Activated T-helper 1 cell treated with anti-CD3 and anti-CD28 coated beads, Interleukin-12 subunit alpha, Interleukin-12 subunit beta, Interleukin-2, Interleukin-4 antibody, amounts not matched to agents 30 ng/mL and 10 ng/mL and 1 ng/mL, durations not matched to agents 14 hours and 24 hours and 36 hours (primary cell): ENCODE data around the gene NAAA. TPM values are rescaled to one million over a fixed set of nuclear protein-coding genes. Genes with fewer than 3 reads are reported as not detected.
"Not testable (repeated sequence)": the region's sequence is repeated elsewhere in the genome, so short reads cannot be mapped to it uniquely, and the experiment has no call there.

Experiments
- DNase-seq: peaks from one replicate; pipeline ENCODE4 v3.0.0; 2021; ENCODE audit warnings: low spot score
- H3K27ac Mint-ChIP-seq: one replicate; pipeline ENCODE4 v1.8.0; 2021; ENCODE audit warnings: mild to moderate bottlenecking, mixed read lengths
- H3K27me3 Mint-ChIP-seq: one replicate; pipeline ENCODE4 v1.8.0; 2022; ENCODE audit warnings: mild to moderate bottlenecking, moderate library complexity, mixed read lengths; ENCODE audit not compliant: insufficient read depth
- H3K36me3 Mint-ChIP-seq: one replicate; pipeline ENCODE4 v1.8.0; 2021; ENCODE audit warnings: low read depth, mixed read lengths
- H3K4me1 Mint-ChIP-seq: one replicate; pipeline ENCODE4 v1.8.0; 2021; ENCODE audit warnings: low read depth, mixed read lengths
- H3K4me3 Mint-ChIP-seq: one replicate; pipeline ENCODE4 v1.8.0; 2021; ENCODE audit warnings: mild to moderate bottlenecking, moderate library complexity, mixed read lengths
- H3K9me3 Mint-ChIP-seq: one replicate; pipeline ENCODE4 v1.8.0; 2021; ENCODE audit warnings: mixed read lengths
- intact Hi-C: fragments of 100-400 bp; cut with micrococcal nuclease; formaldehyde crosslinking; loops from one replicate; pipeline ENCODE4 v1.15.1; 2024
- total RNA-seq: library from RNA; stranded (reverse); gene quantifications from 2 replicates; pipeline ENCODE4 v1.2.3, GENCODE V29; 2022

NAAA gene
- total RNA-seq, 1 donor from 2014 or later: 31.3 TPM

DNA sequence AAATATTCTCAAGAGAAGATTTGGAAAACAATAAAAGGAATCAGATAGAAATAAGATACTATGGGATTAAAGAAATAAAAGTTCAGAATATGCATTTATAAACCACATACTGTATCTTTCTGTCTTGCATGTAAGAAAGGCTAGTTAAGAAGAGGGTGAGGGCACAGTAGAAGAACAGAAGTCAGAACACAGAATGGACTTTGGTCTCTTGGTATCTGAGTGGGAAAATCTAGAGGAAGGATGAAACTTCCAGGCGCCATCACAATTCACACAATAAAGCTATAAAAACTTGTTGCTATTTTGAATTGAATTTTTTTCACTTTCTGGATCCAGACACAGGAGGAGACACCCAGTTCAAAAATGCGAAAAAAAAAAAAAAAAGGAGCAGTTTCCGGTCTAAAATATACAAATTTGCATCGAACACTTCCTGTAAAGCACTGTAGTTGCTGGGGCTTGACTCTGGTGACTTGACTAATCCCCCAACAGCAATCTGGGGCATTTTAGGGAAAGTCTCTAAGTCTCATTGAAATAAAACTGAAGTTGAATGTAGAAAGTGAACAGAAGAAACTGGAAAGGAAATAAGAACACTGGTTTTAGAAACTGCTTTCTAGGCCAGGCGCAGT lies 8.1 kb upstream of the NAAA start:
- Mint-ChIP-seq H3K4me1 (peaks cover 5% of the 10 kb centered on the region), H3K27ac (no peak overlapping the region), H3K36me3 (peaks cover 31% of the 10 kb centered on the region), H3K27me3 (no peaks in the 10 kb centered on the region), H3K4me3 (no peak overlapping the region), H3K9me3 (no peaks in the 10 kb centered on the region)
- intact Hi-C loops: loop anchor here (10.0 kb wide), 1 partner anchor 314 kb away; the partner anchor contains the start of gene CDKL2
- no peak for DNase-seq

DNA sequence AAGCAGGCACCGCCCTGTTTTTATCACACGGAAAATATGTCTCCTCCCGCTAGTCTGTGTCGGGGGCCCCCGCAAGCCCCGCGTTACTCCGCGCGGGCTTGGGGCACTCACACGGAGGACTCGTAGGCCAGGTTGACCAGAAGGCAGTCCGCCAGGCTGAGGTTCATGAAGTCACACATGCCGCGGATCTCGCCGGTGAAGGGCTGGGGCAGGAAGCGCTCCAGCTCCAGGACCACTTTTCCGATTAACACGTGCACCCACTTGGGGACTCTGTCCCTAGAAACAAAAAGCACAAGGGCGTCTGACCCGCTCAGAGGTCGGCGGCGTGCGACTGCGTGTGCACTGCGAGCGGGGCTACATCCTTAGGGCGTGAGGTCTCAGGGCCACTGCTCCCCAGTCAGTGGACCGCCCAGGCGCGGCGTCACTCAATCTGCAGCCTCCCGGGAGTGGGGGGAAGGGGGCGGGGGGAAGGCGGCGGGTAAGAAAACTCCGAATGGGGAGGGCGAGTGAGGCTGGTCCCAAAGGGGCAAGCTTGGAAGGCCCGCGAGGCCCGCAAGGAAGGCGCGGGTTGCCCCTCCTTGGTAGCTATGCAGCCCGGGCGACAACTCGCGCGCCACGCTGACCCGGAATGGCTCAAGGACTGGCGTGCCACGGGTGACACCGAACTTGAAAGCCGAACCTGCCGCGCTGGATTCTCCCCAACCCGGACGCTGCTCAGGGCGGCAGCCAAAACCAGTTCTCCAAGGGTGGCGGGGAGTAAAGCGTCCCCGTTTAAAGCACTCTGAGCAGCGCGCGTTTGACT lies 722 bp downstream of the NAAA start:
- Mint-ChIP-seq H3K27me3 (no peaks in the 10 kb centered on the region), H3K4me1 (peaks cover 32% of the 10 kb centered on the region), H3K27ac (peak overlapping the region; percentile 96), H3K4me3 (peak overlapping the region; percentile 98), H3K36me3 (peaks cover 10% of the 10 kb centered on the region), H3K9me3 (no peaks in the 10 kb centered on the region)
- DNase-seq: peak; percentile 65
- intact Hi-C loops: loop anchor here (1.0 to 10.0 kb wide), 9 partner anchors 24 to 1217 kb away; partner anchors contain the start of genes CCNG2, CDKL2, G3BP2 and RCHY1

DNA sequence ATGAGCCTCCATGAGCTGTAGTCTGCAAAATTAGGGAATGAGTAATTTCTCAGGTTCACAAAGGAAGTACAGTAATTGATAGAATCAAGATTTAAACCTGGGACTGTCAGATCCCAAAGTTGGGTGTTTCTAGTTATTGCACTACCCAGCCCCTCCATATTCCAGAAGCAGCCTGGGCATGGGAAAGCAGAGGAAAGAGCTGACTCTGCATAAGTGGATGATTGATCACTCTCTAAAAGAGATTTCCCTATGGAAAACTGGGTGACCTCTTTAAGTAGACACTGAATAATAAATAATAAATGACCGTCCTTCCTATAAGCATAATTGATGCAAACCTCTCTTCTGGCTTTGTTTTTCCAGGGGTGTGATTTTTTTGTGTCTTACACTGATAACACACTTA lies 5.2 kb downstream of the NAAA start:
- no peak overlapping the region for H3K27ac Mint-ChIP-seq
- no peaks in the 10 kb centered on the region for H3K9me3 Mint-ChIP-seq
- peaks cover 32% of the 10 kb centered on the region for H3K4me1 Mint-ChIP-seq
- no peaks in the 10 kb centered on the region for H3K27me3 Mint-ChIP-seq
- no peak for DNase-seq
- peaks cover 14% of the 10 kb centered on the region for H3K36me3 Mint-ChIP-seq
- H3K4me3 Mint-ChIP-seq: no peak overlapping the region
- intact Hi-C loops: no loop called here

DNA sequence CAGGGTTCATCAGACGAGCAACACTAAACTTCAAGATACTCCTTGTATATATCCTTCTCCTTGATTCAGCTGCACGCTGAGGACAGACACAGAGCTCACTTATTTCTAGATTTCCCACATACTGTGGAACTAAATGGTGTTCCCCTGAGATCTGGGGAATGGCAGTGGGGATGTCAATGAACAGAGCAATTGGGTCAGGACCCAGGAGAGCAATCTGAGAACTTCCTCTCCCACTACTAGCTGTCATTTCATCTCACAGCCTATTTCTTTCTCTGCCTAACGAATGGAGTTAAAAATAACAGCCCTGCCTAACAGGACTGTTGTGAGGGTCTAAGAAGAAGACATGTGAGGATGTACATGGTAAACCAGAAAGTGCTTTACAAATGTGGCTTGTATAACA lies 10.7 kb downstream of the NAAA start:
- intact Hi-C loops: no loop called here
- Mint-ChIP-seq H3K9me3 (no peaks in the 10 kb centered on the region), H3K27ac (no peak overlapping the region), H3K36me3 (peaks cover 17% of the 10 kb centered on the region), H3K27me3 (no peaks in the 10 kb centered on the region), H3K4me1 (no peaks in the 10 kb centered on the region), H3K4me3 (no peak overlapping the region)
- DNase-seq: no peak

DNA sequence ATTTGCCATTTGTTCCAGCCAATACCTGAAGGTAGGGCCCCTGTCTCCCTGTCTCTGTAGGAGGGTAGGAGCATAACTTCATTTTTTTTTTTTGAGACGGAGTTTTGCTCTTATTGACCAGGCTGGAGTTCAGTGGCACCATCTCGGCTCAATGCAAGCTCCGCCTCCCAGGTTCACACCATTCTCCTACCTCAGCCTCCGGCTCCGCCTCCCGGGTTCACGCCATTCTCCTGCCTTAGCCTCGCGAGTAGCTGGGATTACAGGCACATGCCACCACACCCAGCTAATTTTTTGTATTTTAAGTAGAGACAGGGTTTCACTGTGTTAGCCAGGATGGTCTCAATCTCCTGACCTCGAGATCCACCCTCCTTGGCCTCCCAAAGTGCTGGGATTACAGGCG lies 15.9 kb downstream of the NAAA start:
- H3K4me1 Mint-ChIP-seq, DNase-seq, H3K27me3 Mint-ChIP-seq, intact Hi-C loops, H3K9me3 Mint-ChIP-seq, H3K27ac Mint-ChIP-seq, H3K4me3 Mint-ChIP-seq: not testable (repeated sequence)
- peaks cover 24% of the 10 kb centered on the region for H3K36me3 Mint-ChIP-seq

DNA sequence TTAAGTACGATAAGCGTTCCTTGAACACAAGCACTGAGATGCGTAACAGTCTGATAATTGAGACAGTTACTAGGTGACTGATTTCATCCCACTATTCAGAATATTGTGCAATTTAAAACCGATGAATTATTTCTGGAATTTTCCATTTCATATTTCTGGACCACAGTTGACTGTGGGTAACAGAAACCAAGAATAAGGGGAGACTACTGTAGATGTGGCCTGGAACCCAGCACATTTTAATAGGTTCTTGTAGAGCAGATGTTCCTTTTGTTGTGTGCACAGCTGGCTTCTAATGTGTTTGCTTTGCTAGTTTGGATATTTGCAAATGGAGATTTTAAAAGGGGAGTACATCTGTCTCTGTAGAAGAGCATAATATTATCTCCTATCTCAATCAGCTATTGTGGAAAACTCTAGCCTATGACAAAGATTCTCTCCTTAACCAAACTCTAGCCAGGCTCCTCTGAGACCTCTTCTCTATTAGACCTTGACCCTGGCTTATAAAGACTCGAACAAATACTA lies 16.4 kb downstream of the NAAA start:
- H3K4me1 Mint-ChIP-seq: no peaks in the 10 kb centered on the region
- no peaks in the 10 kb centered on the region for H3K27me3 Mint-ChIP-seq

DNA sequence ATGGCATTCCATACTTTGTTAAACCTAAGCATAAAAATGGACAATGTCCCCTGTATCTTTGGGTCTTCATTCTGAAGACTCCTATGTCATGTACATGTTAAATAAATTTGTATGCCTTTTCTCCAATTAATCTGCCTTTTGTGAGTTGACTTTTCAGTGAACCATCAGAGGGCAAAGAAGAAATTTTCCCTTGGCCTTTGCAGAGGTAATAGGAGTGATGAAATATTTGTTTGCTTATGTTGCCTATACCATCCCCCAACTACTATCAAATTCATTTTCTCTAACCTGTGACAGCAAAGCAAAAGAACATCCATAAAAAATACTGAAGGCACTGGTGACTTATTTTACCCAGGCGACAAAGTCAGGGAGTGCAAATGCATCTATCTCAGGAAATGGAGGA lies 18.2 kb downstream of the NAAA start:
- H3K9me3 Mint-ChIP-seq: no peaks in the 10 kb centered on the region
- no peak overlapping the region for H3K27ac Mint-ChIP-seq
- no peaks in the 10 kb centered on the region for H3K27me3 Mint-ChIP-seq
- no peak overlapping the region for H3K4me3 Mint-ChIP-seq
- intact Hi-C loops: no loop called here
- peaks cover 22% of the 10 kb centered on the region for H3K36me3 Mint-ChIP-seq
- H3K4me1 Mint-ChIP-seq: no peaks in the 10 kb centered on the region
- no peak for DNase-seq

More for the DNA sequence above, 16.4 kb downstream of the NAAA start:
- H3K9me3 Mint-ChIP-seq: no peaks in the 10 kb centered on the region
- DNase-seq: no peak
- H3K4me3 Mint-ChIP-seq: no peak overlapping the region
- H3K27ac Mint-ChIP-seq: no peak overlapping the region
- H3K36me3 Mint-ChIP-seq: peaks cover 24% of the 10 kb centered on the region
- intact Hi-C loops: no loop called here

DNA sequence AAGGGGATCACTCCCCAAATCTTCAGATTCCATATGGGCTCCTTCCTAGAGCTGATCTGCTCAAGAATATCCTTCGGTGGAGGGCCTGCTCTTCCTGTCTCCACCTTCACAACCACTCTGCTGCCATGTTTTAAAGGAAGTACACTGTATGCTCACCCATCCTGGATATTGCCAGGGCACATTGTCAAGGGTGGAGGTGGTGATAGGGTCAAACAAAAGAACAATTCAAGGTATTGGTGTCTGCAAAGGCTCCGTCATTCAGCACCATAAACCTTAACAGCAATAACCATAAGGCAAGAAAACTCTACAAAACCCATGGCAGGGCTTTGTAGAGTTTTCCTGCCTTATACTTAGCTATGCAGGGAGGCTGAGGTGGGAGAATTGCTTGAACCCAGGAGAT lies 18.9 kb downstream of the NAAA start:
- DNase-seq: no peak
- Mint-ChIP-seq H3K9me3 (no peaks in the 10 kb centered on the region), H3K4me3 (no peak overlapping the region), H3K27ac (no peak overlapping the region), H3K27me3 (no peaks in the 10 kb centered on the region), H3K4me1 (no peaks in the 10 kb centered on the region), H3K36me3 (peaks cover 20% of the 10 kb centered on the region)
- intact Hi-C loops: no loop called here

DNA sequence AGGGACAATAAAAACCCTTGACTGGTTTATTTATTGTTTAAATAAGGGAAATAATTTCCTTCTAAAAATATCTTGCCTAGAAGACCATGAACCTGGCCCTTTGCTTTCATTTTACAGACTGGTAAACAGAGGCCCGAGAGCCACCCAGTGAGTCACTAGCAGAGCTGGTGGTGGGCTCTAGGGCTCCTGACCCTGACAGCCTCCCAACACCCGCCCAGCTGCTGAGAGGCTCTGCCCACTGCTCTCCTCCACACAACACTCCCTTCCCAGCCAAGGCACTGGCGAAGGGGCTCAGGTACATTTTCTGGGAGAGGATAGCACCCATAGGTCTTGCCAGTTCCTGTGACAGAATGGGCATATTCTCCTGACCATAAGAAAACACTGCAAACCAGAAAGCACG lies 20.5 kb downstream of the NAAA start:
- H3K36me3 Mint-ChIP-seq: peaks cover 24% of the 10 kb centered on the region
- H3K4me1 Mint-ChIP-seq: peaks cover 4% of the 10 kb centered on the region
- intact Hi-C loops: no loop called here
- no peaks in the 10 kb centered on the region for H3K27me3 Mint-ChIP-seq
- no peak overlapping the region for H3K4me3 Mint-ChIP-seq
- no peak overlapping the region for H3K27ac Mint-ChIP-seq
- no peaks in the 10 kb centered on the region for H3K9me3 Mint-ChIP-seq
- DNase-seq: no peak

DNA sequence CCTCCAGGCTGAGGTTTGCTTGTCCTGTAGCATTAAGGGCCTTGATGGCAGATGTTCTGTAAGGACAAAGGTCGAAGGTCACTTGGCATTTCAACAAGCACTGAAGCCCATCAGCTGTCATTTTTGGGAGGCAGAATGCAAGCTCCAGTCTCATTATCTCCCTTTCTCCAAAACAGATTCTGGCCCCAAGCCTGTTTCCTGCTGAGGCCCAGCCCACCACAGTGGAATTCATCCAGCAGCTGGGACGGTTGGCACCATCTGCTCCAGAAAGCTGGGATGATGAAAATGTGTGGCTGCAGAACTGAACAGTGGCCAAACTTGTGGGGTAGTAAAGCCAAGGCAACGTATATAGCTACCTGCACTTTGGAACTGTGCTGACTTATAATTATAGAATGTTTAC lies 20.9 kb downstream of the NAAA start:
- intact Hi-C loops: loop anchor here (5.0 kb wide), 1 partner anchor 167 kb away; no protein-coding TSS in a partner anchor
- no peak for DNase-seq
- Mint-ChIP-seq H3K36me3 (peaks cover 23% of the 10 kb centered on the region), H3K27me3 (no peaks in the 10 kb centered on the region), H3K4me1 (peaks cover 4% of the 10 kb centered on the region), H3K9me3 (no peaks in the 10 kb centered on the region), H3K27ac (no peak overlapping the region), H3K4me3 (no peak overlapping the region)

DNA sequence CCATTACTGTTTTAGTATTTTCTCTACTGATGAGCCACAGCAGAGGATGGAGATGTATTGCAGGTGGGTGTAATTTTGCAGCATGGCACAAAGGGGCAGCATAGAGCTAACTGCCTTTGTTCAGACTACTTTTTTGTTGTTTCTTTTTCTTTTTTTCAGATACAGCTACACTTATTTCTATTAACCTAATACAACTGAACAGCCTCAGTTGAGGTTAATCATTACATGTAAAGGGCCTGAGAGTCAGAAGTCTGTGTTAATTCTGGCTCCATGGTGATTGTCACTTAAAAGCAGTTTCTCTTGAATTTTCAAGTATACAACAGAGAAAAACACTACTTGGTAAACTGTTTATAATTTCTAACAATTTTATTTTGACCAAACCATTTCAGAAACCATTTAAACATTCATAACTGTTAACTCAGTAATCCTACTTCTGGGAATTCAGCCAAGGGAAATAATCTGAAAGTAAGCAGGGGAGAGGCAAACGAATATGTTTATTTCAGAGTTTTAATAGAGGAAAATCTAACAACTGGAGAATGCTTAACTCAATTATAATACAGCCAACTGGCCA lies 24.6 kb downstream of the NAAA start:
- H3K4me1 Mint-ChIP-seq: peaks cover 4% of the 10 kb centered on the region
- no peaks in the 10 kb centered on the region for H3K27me3 Mint-ChIP-seq
- DNase-seq: peak; percentile 11

DNA sequence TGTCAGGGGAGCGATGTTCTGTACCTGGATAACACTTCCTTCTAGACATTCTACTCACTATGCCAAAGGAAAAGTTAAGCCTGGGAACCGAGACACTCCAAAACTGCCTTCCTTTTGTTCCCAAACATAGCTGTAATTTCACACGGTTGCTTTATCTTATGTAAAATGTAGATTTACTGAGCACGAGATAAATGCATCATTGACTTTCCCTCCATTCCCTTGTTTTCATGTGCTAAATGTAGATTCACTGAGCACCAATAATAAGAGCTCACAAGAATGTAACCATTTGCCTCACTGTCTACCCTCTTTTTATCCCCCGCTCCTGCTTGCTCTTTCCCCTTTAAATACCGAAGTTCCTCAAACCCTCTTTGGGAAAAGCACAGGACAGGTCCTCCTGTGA lies 27.8 kb downstream of the NAAA start:
- intact Hi-C loops: no loop called here
- H3K36me3 Mint-ChIP-seq: peaks cover 12% of the 10 kb centered on the region
- no peaks in the 10 kb centered on the region for H3K27me3 Mint-ChIP-seq
- no peak for DNase-seq
- peaks cover 4% of the 10 kb centered on the region for H3K4me1 Mint-ChIP-seq
- H3K4me3 Mint-ChIP-seq: no peak overlapping the region
- H3K27ac Mint-ChIP-seq: no peak overlapping the region
- no peaks in the 10 kb centered on the region for H3K9me3 Mint-ChIP-seq

More for the DNA sequence above, 24.6 kb downstream of the NAAA start:
- no peaks in the 10 kb centered on the region for H3K9me3 Mint-ChIP-seq
- no peak overlapping the region for H3K4me3 Mint-ChIP-seq
- H3K27ac Mint-ChIP-seq: no peak overlapping the region
- intact Hi-C loops: loop anchor here (1.0 to 5.0 kb wide), 3 partner anchors 24 to 171 kb away; no protein-coding TSS in a partner anchor
- peaks cover 22% of the 10 kb centered on the region for H3K36me3 Mint-ChIP-seq

DNA sequence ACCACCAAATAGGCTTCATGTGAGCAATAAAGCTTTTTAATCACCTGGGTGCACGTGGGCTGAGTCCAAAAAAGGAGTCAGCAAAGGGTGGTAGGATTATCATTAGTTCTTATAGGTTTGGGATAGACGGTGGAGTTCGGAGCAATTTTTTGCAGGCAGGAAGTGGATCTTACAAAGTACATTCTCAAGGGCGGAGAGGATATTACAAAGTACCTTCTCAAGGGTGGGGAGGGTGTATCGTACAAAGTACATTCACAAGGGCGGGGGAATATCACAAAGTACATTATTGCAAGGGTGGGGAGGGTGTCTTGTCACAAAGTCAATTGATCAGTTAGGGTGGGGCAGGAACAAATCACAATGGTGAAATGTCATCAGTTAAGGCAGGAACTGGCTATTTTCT lies 30.0 kb downstream of the NAAA start:
- intact Hi-C loops, DNase-seq, H3K4me1 Mint-ChIP-seq, H3K4me3 Mint-ChIP-seq, H3K9me3 Mint-ChIP-seq, H3K27me3 Mint-ChIP-seq, H3K36me3 Mint-ChIP-seq, H3K27ac Mint-ChIP-seq: not testable (repeated sequence)
